ENCODE measurements around the gene TPP1. TPM values are rescaled to one million over a fixed set of nuclear protein-coding genes. Genes with fewer than 3 reads are reported as not detected.

The TPP1 gene
- 53.2 and 63.0 TPM in 2 replicates for polyA plus RNA-seq (2011; rRNA removed)
- 29.5 and 35.1 TPM in 2 replicates for polyA plus RNA-seq (2012; cell fraction: cytosol; rRNA removed)
- 56.8 and 86.6 TPM in 2 replicates for polyA plus RNA-seq (2012; cell fraction: nucleus; rRNA removed)
- 32.3 to 41.6 TPM (median 40.7 TPM) in 3 replicates for polyA plus RNA-seq (2017; fragmentation: RNase III; extraction: RNeasy Plus Mini Kit Qiagen cat#74134 plus additional on column Dnase treatment)
- 55.1 and 65.6 TPM in 2 replicates for polyA minus RNA-seq (2011; rRNA and poly(A)+ RNA removed)

DNA sequence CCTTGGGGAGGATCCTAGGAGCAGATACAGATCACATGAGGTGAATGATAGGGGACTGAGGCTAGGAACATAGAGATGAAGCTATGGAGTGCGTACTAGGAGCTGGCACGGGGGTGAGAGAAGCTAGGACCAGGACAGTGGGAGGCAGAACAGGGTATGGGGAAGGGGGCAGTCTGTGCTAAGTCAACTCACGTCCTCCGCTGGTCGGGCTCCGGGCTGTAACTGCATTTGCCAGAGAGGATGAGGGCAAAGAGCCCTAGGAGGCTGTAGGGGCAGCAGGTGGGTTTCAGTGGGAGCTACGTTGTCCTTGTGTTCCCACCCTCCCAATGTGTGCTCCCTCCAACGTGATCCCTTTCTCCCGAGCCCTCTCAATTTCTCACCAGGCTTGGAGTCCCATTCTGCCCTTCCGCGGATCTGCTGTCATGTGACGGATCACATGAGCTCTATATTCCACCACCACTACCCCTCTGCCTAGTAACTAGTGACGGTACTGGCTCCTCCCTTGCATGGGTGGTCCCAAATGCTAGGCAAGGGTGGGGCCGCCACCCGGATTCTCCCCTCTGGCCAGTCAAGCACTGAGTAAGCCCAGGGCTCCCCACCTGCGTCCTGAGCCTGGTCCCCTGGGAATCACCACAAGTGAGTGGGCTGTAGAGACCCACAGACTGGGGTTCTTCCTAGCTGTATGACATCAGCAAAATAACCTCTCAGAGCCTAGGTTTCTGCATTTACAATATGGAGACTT is at the start of gene TPP1:
Gene TPP1 (minus strand): TSS at position 419 of the 742 bp plus-strand sequence. CDS start 22 bp downstream, at position 397.
- FAIRE-seq (peak; percentile 98), DNase-seq (ENCODE audit: low read depth in 1 of 2, low spot score in 1 of 2) (peak; percentile 94 to 99), ATAC-seq (peak; percentile 92 to 99)
- POLR2A ChIA-PET = interaction anchor here (0.6 to 1.5 kb wide), 4 partner anchors 11 to 82 kb away, joined by 3 to 11 read pairs (median 4); partner anchors contain the start of gene MRPL17
- H3K4me1 ChIP-seq = peaks cover 12% of the 10 kb centered on the region; the same call in 2 of the 3 replicates
- peak within 1 kb of the TSS; percentile 80 to 90 for H3K27ac ChIP-seq
- TF ChIP-seq, protein P1, sequence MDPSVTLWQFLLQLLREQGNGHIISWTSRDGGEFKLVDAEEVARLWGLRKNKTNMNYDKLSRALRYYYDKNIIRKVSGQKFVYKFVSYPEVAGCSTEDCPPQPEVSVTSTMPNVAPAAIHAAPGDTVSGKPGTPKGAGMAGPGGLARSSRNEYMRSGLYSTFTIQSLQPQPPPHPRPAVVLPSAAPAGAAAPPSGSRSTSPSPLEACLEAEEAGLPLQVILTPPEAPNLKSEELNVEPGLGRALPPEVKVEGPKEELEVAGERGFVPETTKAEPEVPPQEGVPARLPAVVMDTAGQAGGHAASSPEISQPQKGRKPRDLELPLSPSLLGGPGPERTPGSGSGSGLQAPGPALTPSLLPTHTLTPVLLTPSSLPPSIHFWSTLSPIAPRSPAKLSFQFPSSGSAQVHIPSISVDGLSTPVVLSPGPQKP (IDR thresholded peaks at IDR 0.05; ENCODE audit: low read depth, low read length) = no peak
- TF ChIP-seq, protein P2, sequence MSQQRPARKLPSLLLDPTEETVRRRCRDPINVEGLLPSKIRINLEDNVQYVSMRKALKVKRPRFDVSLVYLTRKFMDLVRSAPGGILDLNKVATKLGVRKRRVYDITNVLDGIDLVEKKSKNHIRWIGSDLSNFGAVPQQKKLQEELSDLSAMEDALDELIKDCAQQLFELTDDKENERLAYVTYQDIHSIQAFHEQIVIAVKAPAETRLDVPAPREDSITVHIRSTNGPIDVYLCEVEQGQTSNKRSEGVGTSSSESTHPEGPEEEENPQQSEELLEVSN (IDR thresholded peaks at IDR 0.05; ENCODE audit: borderline replicate concordance, low read depth) = no peak
- TF ChIP-seq ZSCAN20 (CRISPR knock-in tag; IDR thresholded peaks at IDR 0.05) = no peak
- TF ChIP-seq NPAS2 (CRISPR knock-in tag; IDR thresholded peaks at IDR 0.05; ENCODE audit: borderline replicate concordance) = no peak
- no peak for TF ChIP-seq GATA3 (IDR thresholded peaks at IDR 0.05; ENCODE audit: borderline replicate concordance)
- no peak for TF ChIP-seq TP53 (CRISPR knock-in tag; IDR thresholded peaks at IDR 0.05)
- TF ChIP-seq KDM1A (IDR thresholded peaks at IDR 0.05; ENCODE audit: low read depth) = no peak
- no peak for TF ChIP-seq TFCP2L1 (CRISPR knock-in tag; IDR thresholded peaks at IDR 0.05)
- TF ChIP-seq, protein P3, sequence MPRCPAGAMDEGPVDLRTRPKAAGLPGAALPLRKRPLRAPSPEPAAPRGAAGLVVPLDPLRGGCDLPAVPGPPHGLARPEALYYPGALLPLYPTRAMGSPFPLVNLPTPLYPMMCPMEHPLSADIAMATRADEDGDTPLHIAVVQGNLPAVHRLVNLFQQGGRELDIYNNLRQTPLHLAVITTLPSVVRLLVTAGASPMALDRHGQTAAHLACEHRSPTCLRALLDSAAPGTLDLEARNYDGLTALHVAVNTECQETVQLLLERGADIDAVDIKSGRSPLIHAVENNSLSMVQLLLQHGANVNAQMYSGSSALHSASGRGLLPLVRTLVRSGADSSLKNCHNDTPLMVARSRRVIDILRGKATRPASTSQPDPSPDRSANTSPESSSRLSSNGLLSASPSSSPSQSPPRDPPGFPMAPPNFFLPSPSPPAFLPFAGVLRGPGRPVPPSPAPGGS (IDR thresholded peaks at IDR 0.05) = peak; percentile 74; the same call in 1 of the 3 replicates
- peak; percentile 69 for TF ChIP-seq POLR2A (IDR thresholded peaks at IDR 0.05; ENCODE audit: low read length)
- no peak for TF ChIP-seq CHD2 (IDR thresholded peaks at IDR 0.05; ENCODE audit: low read length, partially characterized antibody)
- TF ChIP-seq MAFK (IDR thresholded peaks at IDR 0.05; ENCODE audit: partially characterized antibody) = no peak
- TF ChIP-seq FOXS1 (CRISPR knock-in tag; IDR thresholded peaks at IDR 0.05) = no peak
- TF ChIP-seq HOXB13 (CRISPR knock-in tag; IDR thresholded peaks at IDR 0.05; ENCODE audit: low read depth) = no peak
- no peak for TF ChIP-seq EP300 (IDR thresholded peaks at IDR 0.05)
- TF ChIP-seq RCOR1 (IDR thresholded peaks at IDR 0.05; ENCODE audit: low read depth, low read length) = no peak
- peak; percentile 40; the same call in 1 of the 2 replicates for TF ChIP-seq PHF8 (IDR thresholded peaks at IDR 0.05; ENCODE audit: borderline replicate concordance, low read depth)
- TF ChIP-seq RNF2 (IDR thresholded peaks at IDR 0.05; ENCODE audit: borderline replicate concordance, low read depth) = no peak
- no peak for TF ChIP-seq HDAC2 (IDR thresholded peaks at IDR 0.05)
- TF ChIP-seq MYC (IDR thresholded peaks at IDR 0.05; ENCODE audit: borderline replicate concordance, low read length) = no peak
- TF ChIP-seq, protein P4, sequence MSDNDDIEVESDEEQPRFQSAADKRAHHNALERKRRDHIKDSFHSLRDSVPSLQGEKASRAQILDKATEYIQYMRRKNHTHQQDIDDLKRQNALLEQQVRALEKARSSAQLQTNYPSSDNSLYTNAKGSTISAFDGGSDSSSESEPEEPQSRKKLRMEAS (IDR thresholded peaks at IDR 0.05) = peak; percentile 63; the same call in 1 of the 2 replicates
- TF ChIP-seq JUNB (IDR thresholded peaks at IDR 0.05) = no peak
- no peak for TF ChIP-seq SREBF2 (IDR thresholded peaks at IDR 0.05)
- TF ChIP-seq MAZ (IDR thresholded peaks at IDR 0.05; ENCODE audit: borderline replicate concordance, low read depth, low read length) = no peak
- TF ChIP-seq, protein P5, sequence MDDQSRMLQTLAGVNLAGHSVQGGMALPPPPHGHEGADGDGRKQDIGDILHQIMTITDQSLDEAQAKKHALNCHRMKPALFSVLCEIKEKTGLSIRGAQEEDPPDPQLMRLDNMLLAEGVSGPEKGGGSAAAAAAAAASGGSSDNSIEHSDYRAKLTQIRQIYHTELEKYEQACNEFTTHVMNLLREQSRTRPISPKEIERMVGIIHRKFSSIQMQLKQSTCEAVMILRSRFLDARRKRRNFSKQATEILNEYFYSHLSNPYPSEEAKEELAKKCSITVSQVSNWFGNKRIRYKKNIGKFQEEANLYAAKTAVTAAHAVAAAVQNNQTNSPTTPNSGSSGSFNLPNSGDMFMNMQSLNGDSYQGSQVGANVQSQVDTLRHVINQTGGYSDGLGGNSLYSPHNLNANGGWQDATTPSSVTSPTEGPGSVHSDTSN (IDR thresholded peaks at IDR 0.05) = no peak
- TF ChIP-seq, protein P6, sequence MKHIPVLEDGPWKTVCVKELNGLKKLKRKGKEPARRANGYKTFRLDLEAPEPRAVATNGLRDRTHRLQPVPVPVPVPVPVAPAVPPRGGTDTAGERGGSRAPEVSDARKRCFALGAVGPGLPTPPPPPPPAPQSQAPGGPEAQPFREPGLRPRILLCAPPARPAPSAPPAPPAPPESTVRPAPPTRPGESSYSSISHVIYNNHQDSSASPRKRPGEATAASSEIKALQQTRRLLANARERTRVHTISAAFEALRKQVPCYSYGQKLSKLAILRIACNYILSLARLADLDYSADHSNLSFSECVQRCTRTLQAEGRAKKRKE (CRISPR knock-in tag; IDR thresholded peaks at IDR 0.05; ENCODE audit: low read depth) = no peak
- TF ChIP-seq JUN (IDR thresholded peaks at IDR 0.05) = peak; percentile 34 to 77; a peak in 3 of 5 replicates
- no peak for TF ChIP-seq ZFP36 (IDR thresholded peaks at IDR 0.05; ENCODE audit: borderline replicate concordance, partially characterized antibody)
- no peak for TF ChIP-seq HEYL (CRISPR knock-in tag; IDR thresholded peaks at IDR 0.05)
- TF ChIP-seq BHLHE40 (IDR thresholded peaks at IDR 0.05; ENCODE audit: low read depth, low read length) = peak; percentile 10; the same call in 1 of the 2 replicates
- TF ChIP-seq CBX8 (IDR thresholded peaks at IDR 0.05) = no peak
- TF ChIP-seq, protein P7, sequence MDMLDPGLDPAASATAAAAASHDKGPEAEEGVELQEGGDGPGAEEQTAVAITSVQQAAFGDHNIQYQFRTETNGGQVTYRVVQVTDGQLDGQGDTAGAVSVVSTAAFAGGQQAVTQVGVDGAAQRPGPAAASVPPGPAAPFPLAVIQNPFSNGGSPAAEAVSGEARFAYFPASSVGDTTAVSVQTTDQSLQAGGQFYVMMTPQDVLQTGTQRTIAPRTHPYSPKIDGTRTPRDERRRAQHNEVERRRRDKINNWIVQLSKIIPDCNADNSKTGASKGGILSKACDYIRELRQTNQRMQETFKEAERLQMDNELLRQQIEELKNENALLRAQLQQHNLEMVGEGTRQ (IDR thresholded peaks at IDR 0.05) = peak; percentile 99
- TF ChIP-seq KDM5A (IDR thresholded peaks at IDR 0.05) = peak; percentile 84
- TF ChIP-seq RFX5 (IDR thresholded peaks at IDR 0.05) = peak; percentile 100
- H3K9me3 ChIP-seq = no peaks in the 10 kb centered on the region
- CTCF ChIA-PET = interaction anchor here (0.6 to 3.0 kb wide), 11 partner anchors 8 to 266 kb away, joined by 3 to 19 read pairs (median 4); partner anchors contain the start of genes ILK, MRPL17 and RRP8
- H3K4me3 ChIP-seq = peak within 1 kb of the TSS; percentile 70
- H3K4me2 ChIP-seq = peak within 1 kb of the TSS; percentile 88
- WGBS (ENCODE audit: missing lambda C conversion rate) = under 1% methylated on average over 16 of the region's 16 CpGs
